GM21786 (cell line): ENCODE measurements around the gene CDKN2AIP.

ENCODE experiments used
- ATAC-seq: cut with Tn5 transposase; IDR thresholded peaks from one replicate; pipeline ENCODE4 v1.9.1; 2021; ENCODE audit not compliant: unreplicated experiment

CDKN2AIP gene

GRCh38 chr4:183493246-183493645, 48.8 kb downstream of the CDKN2AIP start:
- ATAC-seq, result no peak

GRCh38 chr4:183495184-183495583, 50.7 kb downstream of the CDKN2AIP start:
- ATAC-seq, result no peak
